Small intestine (tissue), 7 donors: Measurements from ENCODE around the gene DELE1. TPM values are rescaled to one million over a fixed set of nuclear protein-coding genes. Genes with fewer than 3 reads are reported as not detected.
"Not testable (repeated sequence)": the region's sequence is repeated elsewhere in the genome, so short reads cannot be mapped to it uniquely, and the experiment has no call there.

Experiments used
- DNase-seq, 2 donors: peaks; one replicate each; pipeline versions ENCODE4 v3.0.0 to v3.0.0-alpha.2; 2013
- FAIRE-seq: peaks from 2 replicates; lab custom pipeline; 2012; peaks lifted over from hg19 to GRCh38; lab: Jason Lieb, UNC
- H3K27ac ChIP-seq, 3 donors: one replicate each; pipeline ENCODE4 v1.5.1; 2013; ENCODE audit warnings: low read length in 2 of 3, mild to moderate bottlenecking in 2 of 3, control low read depth in 1 of 3, inconsistent platforms in 1 of 3, low read depth in 1 of 3, moderate library complexity in 1 of 3
- H3K27me3 ChIP-seq, 3 donors: one replicate each; pipeline ENCODE4 v1.6.1; 2013; ENCODE audit warnings: low read length in 3 of 3, inconsistent platforms in 1 of 3; ENCODE audit not compliant: control insufficient read depth in 3 of 3, insufficient read depth in 3 of 3
- H3K36me3 ChIP-seq, 3 donors: one replicate each; pipeline ENCODE4 v1.6.1; 2013; ENCODE audit warnings: low read length in 3 of 3, inconsistent platforms in 1 of 3, low read depth in 1 of 3, mild to moderate bottlenecking in 1 of 3, moderate library complexity in 1 of 3; ENCODE audit not compliant: control insufficient read depth in 3 of 3, insufficient read depth in 2 of 3
- H3K4me1 ChIP-seq, 3 donors: one replicate each; pipeline ENCODE4 v1.6.1; 2013; ENCODE audit warnings: low read length in 2 of 3, inconsistent platforms in 1 of 3, low read depth in 1 of 3, mild to moderate bottlenecking in 1 of 3, moderate library complexity in 1 of 3; ENCODE audit not compliant: control insufficient read depth in 3 of 3, insufficient read depth in 2 of 3
- H3K4me3 ChIP-seq, 3 donors: one replicate each; pipeline ENCODE4 v1.5.1; 2013; ENCODE audit warnings: low read length in 3 of 3, control low read depth in 1 of 3, inconsistent platforms in 1 of 3, low read depth in 1 of 3, mild to moderate bottlenecking in 1 of 3, moderate library complexity in 1 of 3
- H3K9me3 ChIP-seq, 2 donors: one replicate each; pipeline ENCODE4 v1.6.1; 2013; ENCODE audit warnings: low read depth in 1 of 2, low read length in 1 of 2; ENCODE audit not compliant: control insufficient read depth in 2 of 2, insufficient read depth in 1 of 2
- WGBS, 3 donors: extraction: QIAGEN DNeasy Blood & Tissue Kit; methylation state at CpG; one replicate each; pipeline ENCODE4 v1.1.7; 2013; 5-methylcytosine and 5-hydroxymethylcytosine counted together
- polyA plus RNA-seq, 4 donors: library from polyadenylated mRNA; stranded (reverse) in 3 of 4; unstranded in 1 of 4; fragments of 200-250 nt in 3 of 4; fragments of 120-200 nt in 1 of 4; gene quantifications; one replicate each; pipeline versions ENCODE4 v1.2.1 to v1.2.3, GENCODE V29; 2013
- donor health status: healthy with polysubstance abuse.
- donor health status: control.
- donor health status: control.
- donor health status: Bipolar disorder and iron deficiency.
- donor health status: healthy.

DELE1 gene
- polyA plus RNA-seq, 4 donors = 32.2 to 120 (median 44.4) TPM

DNA sequence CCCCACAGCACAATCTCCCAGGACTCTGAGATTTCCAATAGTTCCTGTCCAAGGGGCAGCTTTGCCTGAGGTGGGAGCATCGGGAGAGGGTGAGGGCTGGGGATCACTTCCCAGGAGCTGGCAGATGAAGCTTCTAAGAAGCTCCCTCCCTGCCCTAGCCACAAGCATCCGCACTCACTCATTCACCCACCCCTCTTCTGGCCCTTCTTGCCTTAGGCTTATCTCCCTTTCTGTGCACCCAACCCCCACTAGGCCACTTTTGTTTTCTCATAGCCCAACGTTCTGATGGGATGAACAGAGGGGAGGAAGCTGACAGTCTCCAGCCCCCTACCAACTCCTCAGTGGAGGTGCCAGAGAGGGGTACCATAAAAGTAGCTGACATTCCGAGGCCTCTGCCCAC lies 41.8 kb upstream of the DELE1 start:
- Histone ChIP-seq H3K4me3 (no peak overlapping the region), H3K4me1 (peaks cover 0 to 13% (median 0%) of the 10 kb centered on the region in 3 donors), H3K36me3 (no peaks in the 10 kb centered on the region), H3K9me3 (no peaks in the 10 kb centered on the region), H3K27ac (peak overlapping the region in 2 of 3 donors; percentile 11 to 22), H3K27me3 (peaks cover 0 to 51% (median 24%) of the 10 kb centered on the region in 3 donors)
- 42 to 60% (median 42%) methylated on average over 4 of the region's 4 CpGs for WGBS, 3 donors
- FAIRE-seq (no peak), DNase-seq (no peak)

DNA sequence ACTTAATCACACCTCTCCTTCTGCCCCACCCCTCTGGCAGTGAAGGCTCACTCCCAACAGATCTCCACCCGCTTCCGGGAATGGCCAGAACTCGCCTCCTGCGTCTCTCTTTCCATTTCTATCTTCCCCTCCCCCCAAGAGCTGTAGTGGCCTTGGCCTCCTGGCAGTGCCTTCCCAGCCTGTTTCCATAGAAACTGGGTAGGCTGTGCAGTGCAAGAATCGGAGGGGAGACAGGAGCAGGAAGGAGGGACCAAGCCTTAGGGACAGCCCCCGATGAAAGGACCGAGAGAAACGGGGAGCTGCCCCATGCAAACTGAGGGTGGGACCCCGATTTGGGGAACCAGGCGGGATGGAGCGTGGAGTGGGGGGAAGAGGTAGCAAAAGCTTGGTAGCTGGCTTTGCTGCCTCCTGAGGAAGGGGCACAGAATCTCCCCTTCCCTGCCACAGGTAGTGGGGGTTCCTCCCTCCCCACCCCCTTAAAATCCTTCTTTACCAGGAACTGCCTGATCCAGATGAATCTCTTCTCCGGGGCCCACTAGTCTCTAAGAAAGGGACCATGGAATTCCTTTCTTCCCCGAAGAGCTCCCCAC lies 41.0 kb upstream of the DELE1 start:
- H3K4me1 ChIP-seq = peaks cover 0 to 13% (median 0%) of the 10 kb centered on the region in 3 donors
- H3K9me3 ChIP-seq = no peaks in the 10 kb centered on the region
- no peak for FAIRE-seq
- 14 to 21% (median 19%) methylated on average over 13 of the region's 13 CpGs for WGBS, 3 donors
- no peaks in the 10 kb centered on the region for H3K36me3 ChIP-seq
- DNase-seq = no peak
- H3K27ac ChIP-seq = peak overlapping the region in 1 of 3 donors; percentile 24
- peaks cover 0 to 43% (median 18%) of the 10 kb centered on the region in 3 donors for H3K27me3 ChIP-seq
- no peak overlapping the region for H3K4me3 ChIP-seq

DNA sequence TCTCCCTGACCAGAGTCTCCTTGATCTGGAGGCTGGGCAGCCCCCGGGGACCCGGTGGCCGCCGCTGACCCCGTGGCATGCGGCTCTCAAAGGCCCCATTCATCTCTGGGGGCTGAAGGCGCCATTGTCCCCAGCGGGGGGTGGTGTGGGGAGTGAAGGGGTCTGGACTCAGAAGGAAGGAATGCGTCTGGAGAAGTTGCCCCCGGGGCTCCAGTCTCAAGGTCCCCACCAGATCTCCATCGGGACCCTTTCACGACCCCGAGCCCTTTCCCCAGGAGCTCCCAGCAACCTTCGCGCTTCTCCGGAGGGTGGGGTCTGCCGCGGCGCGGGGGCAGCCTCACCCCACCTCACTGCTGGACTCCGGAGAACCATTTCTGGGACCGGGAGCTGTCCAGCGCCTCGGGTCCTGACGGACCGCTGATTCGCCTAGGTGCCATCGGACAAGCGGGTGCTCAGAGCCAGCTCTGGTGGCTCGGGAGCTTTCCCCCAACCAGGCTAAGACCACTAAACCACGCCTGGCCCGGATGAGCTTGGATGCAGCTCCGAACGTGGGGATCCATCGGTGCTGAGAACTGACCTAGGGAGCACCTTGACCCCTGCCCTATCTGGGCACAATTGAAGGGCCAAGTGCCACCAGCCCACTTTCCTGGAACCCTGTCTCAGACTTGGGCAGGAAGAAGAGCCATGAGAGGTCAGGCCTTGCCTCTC lies 40.3 kb upstream of the DELE1 start:
- peak overlapping the region in 1 of 3 donors; percentile 17 for H3K4me3 ChIP-seq
- FAIRE-seq (no peak), DNase-seq (peak in 1 of 2 donors; percentile 71)
- no peaks in the 10 kb centered on the region for H3K36me3 ChIP-seq
- WGBS, 3 donors = 5 to 21% (median 15%) methylated on average over 35 of the region's 35 CpGs
- H3K27ac ChIP-seq = peak overlapping the region in 1 of 3 donors; percentile 37
- H3K4me1 ChIP-seq = peaks cover 0 to 13% (median 0%) of the 10 kb centered on the region in 3 donors
- no peaks in the 10 kb centered on the region for H3K9me3 ChIP-seq
- H3K27me3 ChIP-seq = peaks cover 0 to 41% (median 16%) of the 10 kb centered on the region in 3 donors

DNA sequence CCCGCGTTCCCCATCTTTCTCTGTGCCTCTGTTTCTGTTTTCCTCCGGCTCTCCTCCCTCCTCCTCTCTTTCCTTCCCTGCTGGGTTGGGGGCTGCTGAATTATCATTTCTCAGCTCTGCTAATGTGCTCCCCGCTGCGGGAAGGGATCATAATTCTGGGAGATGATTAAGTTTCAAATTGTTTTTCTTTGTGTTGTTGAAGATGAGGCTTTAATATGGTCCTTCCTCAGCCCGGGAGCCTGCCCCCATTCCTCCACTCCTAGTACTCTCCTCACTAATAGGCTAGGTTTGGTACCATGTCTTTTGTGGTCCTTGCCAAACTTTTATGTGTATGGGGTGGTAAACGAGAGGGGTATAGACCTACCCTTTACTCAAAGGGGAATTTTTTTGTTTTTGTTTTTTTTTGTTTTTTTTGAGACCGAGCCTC lies 39.8 kb upstream of the DELE1 start:
- Histone ChIP-seq H3K36me3 (no peaks in the 10 kb centered on the region), H3K27ac (no peak overlapping the region), H3K27me3 (peaks cover 0 to 41% (median 16%) of the 10 kb centered on the region in 3 donors), H3K4me3 (no peak overlapping the region), H3K9me3 (no peaks in the 10 kb centered on the region), H3K4me1 (peaks cover 0 to 9% (median 0%) of the 10 kb centered on the region in 3 donors)
- DNase-seq (no peak), FAIRE-seq (no peak)
- WGBS, 3 donors = 40 to 65% (median 56%) methylated on average over 8 of the region's 8 CpGs

DNA sequence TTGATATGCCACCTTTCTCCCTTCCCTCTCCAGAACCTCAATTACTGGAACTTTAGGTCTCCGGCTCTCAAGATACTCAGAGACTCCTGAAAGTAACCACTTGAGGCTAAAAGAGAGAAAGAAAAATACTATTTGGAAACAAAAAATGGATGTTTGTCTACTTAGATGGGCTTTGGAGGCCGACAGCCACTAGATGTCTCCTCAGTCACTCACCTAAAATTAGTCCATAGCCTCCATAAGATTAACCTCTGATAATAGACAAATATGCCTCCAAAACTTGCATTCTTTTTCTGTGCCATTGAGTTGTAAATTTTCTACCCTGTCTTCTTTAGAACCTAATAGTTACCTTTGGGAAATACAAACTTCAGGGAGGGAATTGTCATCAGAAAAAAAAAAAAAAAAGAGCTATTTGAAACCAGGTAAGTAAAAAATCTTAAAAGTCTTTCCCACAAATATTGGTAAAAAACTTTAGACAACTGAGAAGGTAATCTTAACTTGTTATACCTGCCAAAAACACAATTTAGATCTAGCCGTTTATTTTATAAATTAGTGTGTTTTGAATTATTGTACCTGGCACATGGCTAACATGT lies 34.3 kb upstream of the DELE1 start:
- Histone ChIP-seq H3K4me3 (no peak overlapping the region), H3K27me3 (peaks cover 0 to 3% (median 0%) of the 10 kb centered on the region in 3 donors), H3K36me3 (no peaks in the 10 kb centered on the region), H3K27ac (no peak overlapping the region), H3K4me1 (no peaks in the 10 kb centered on the region), H3K9me3 (no peaks in the 10 kb centered on the region)
- DNase-seq = no peak
- FAIRE-seq = no peak
- 60 to 65% (median 64%) methylated on average over 3 of the region's 3 CpGs for WGBS, 3 donors

DNA sequence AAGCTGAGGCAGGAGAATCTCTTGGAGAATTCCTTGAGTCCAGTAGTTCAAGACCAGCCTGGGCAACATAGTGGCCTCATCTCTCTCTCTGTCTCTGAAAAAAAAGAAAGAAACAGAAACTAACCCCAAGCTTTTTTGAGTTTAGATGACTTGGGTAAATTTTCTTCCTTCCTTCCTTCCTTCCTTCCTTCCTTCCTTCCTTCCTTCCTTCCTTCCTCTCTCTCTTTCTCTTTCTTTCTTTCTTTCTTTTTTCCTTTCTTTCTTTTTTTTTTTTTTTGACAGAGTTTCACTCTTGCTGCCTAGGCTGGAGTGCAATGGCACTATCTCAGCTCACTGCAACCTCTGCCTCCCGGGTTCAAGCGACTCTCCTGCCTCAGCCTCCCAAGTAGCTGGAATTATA lies 33.2 kb upstream of the DELE1 start:
- not testable (repeated sequence) for FAIRE-seq, H3K27ac ChIP-seq
- WGBS, 3 donors = 89 to 100% (median 95%) methylated on average over 2 of the region's 2 CpGs

DNA sequence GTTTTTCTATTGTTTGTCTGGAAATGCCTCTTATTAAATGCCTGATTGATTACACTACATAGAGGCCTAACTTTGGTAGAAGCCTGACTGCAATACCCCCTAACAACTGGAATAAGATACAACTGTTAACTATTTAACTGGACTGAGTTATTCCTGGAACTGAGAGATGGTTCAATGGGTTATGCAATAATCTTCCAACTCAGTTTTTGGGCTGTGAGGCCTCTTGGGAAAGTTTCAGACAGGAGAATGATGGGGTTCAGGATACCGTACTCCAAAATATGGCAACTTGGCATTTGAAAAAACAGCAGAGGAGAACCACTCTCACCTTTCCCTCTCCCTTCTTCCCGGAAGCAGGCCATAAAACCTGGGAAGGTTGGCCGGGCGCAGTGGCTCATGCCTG lies 26.2 kb upstream of the DELE1 start:
- H3K27ac ChIP-seq = no peak overlapping the region
- no peaks in the 10 kb centered on the region for H3K36me3 ChIP-seq
- no peaks in the 10 kb centered on the region for H3K4me1 ChIP-seq
- 91 to 95% (median 92%) methylated on average over 4 of the region's 4 CpGs for WGBS, 3 donors
- peaks cover 0 to 2% (median 0%) of the 10 kb centered on the region in 3 donors for H3K27me3 ChIP-seq
- FAIRE-seq (no peak), DNase-seq (no peak)
- no peak overlapping the region for H3K4me3 ChIP-seq
- no peaks in the 10 kb centered on the region for H3K9me3 ChIP-seq

More for the DNA sequence above, 33.2 kb upstream of the DELE1 start:
- not testable (repeated sequence) for H3K27me3 ChIP-seq, H3K9me3 ChIP-seq, DNase-seq, H3K4me1 ChIP-seq, H3K36me3 ChIP-seq, H3K4me3 ChIP-seq

DNA sequence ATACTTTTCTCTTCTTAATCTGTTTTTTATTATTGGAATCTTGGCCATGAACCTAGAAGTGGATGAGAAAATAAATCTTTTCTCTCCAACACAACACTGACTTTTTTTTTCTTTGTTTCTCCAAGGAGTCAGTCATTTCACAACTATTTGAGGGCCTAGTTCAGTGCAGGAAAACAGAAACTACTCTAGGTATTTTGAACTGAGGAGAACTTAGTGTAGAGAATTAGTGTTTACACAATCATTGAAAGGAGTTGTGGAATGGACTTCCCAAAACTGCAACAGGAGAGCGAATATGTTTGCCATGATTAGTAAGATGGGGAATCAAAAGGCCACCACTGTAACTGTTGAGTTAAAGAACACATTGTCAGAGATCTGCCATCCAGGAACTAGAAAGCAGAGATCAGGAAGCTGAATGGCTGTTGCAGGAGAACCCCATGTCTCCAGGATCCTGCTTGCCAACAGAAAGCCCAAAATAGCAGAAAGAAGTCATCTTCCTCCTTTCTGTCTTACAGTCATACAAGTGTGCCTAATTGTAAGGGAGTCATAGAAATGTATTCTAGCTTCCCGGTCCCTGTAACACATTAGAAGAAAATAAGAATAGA lies 25.1 kb upstream of the DELE1 start:
- Histone ChIP-seq H3K36me3 (no peaks in the 10 kb centered on the region), H3K4me3 (no peak overlapping the region), H3K4me1 (no peaks in the 10 kb centered on the region), H3K27me3 (peaks cover 0 to 2% (median 0%) of the 10 kb centered on the region in 3 donors), H3K9me3 (no peaks in the 10 kb centered on the region), H3K27ac (no peak overlapping the region)
- 76 to 79% (median 79%) methylated on average over 2 of the region's 2 CpGs for WGBS, 3 donors
- DNase-seq (no peak), FAIRE-seq (no peak)
